DND-41 (cell line): ENCODE measurements around the gene FAM13A.

Experiments used
- CTCF ChIP-seq: IDR thresholded peaks from 2 replicates; pipeline ENCODE4 v1.5.1; 2012; ENCODE audit warnings: borderline replicate concordance, low read length, moderate library complexity, mild to moderate bottlenecking; ENCODE audit not compliant: poor library complexity, severe bottlenecking; ENCODE audit errors: extremely low read depth
- EZH2 ChIP-seq: IDR thresholded peaks from 3 replicates; pipeline ENCODE4 v1.6.1; 2012; ENCODE audit warnings: borderline replicate concordance, low read depth, mild to moderate bottlenecking, moderate library complexity, low read length, inconsistent platforms; ENCODE audit not compliant: severe bottlenecking

DNA sequence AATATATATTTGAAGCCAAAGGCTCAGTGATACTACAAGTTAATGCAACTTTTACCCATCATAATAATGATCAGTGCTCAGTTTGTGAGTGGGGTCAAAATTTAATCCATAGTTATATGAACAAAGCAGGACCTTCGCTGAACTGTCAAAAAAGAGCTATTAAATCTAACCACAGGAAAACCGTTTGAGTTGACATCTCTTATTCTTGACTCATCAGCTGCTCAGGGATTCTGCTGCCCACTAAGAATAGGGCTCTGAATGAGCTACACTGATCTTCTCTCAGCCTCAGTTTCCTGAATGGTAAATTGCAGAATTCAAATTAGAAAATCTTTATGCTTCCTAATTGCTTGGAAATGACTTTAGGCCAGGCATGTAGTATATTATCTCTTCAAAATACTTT, 314.4 kb downstream of the FAM13A start:
- no peak for TF ChIP-seq CTCF
- TF ChIP-seq EZH2 = no peak
